IMR-90 (cell line): ENCODE measurements around the gene CDHR2. TPM values are rescaled to one million over a fixed set of nuclear protein-coding genes. Genes with fewer than 3 reads are reported as not detected.

ENCODE experiments used
- ATAC-seq: fragments of 200-7000 bp; cut with Tn5 transposase; 2 replicates; pipeline ENCODE4 v1.9.1; 2020; ENCODE audit warnings: low read depth, mild to moderate bottlenecking, moderate library complexity
- BruUV-seq: library from RNA; stranded (reverse); fragments of 400-500 nt; replicated peaks from 2 replicates; lab custom pipeline; 2021; lab: Mats Ljungman, UMichigan
- CTCF ChIA-PET: fragments of 300-600 bp; formaldehyde crosslinking; extraction: SDS; loops from one replicate; lab custom pipeline; 2021; ENCODE audit warnings: antibody characterized with exemption; lab: Yijun Ruan, JAX
- POLR2A ChIA-PET: fragments of 300-600 bp; sonication (Branson Sonifier 250); formaldehyde crosslinking; loops from one replicate; lab custom pipeline; 2022; ENCODE audit warnings: antibody characterized with exemption; ENCODE audit not compliant: unreplicated experiment; lab: Charles Lee
- DNase-seq: peaks from one replicate; pipeline ENCODE4 v3.0.0; 2013
- H2AFZ ChIP-seq: replicated peaks from 2 replicates; pipeline ENCODE3; 2013; ENCODE audit warnings: low read length, mild to moderate bottlenecking; ENCODE audit not compliant: poor library complexity
- H2AK5ac ChIP-seq: 2 replicates; pipeline ENCODE4 v1.6.1; 2013; ENCODE audit warnings: low read depth, low read length, inconsistent platforms
- H2AK9ac ChIP-seq: replicated peaks from 2 replicates; pipeline ENCODE3; 2013; ENCODE audit warnings: mild to moderate bottlenecking, low read depth, low read length, moderate library complexity; ENCODE audit not compliant: poor library complexity
- H2BK120ac ChIP-seq: 2 replicates; pipeline ENCODE4 v1.6.1; 2013; ENCODE audit warnings: low read depth, low read length, inconsistent platforms
- H2BK15ac ChIP-seq: 3 replicates; pipeline ENCODE4 v1.6.1; 2013; ENCODE audit warnings: low read depth, low read length, inconsistent platforms
- H2BK20ac ChIP-seq: 2 replicates; pipeline ENCODE4 v1.6.1; 2013; ENCODE audit warnings: low read depth, mild to moderate bottlenecking, inconsistent platforms, low read length, moderate library complexity
- H2BK5ac ChIP-seq: 2 replicates; pipeline ENCODE4 v1.6.1; 2013; ENCODE audit warnings: mild to moderate bottlenecking, low read depth, low read length, inconsistent platforms; ENCODE audit not compliant: poor library complexity, severe bottlenecking
- H3K14ac ChIP-seq: replicated peaks from 2 replicates; pipeline ENCODE4 v1.6.1; 2013; ENCODE audit warnings: low read depth, low read length, inconsistent platforms
- H3K18ac ChIP-seq: 2 replicates; pipeline ENCODE4 v1.6.1; 2013; ENCODE audit warnings: low read depth, low read length, control low read depth
- H3K23ac ChIP-seq: 2 replicates; pipeline ENCODE4 v1.6.1; 2013; ENCODE audit warnings: low read depth, low read length, inconsistent platforms
- H3K27ac ChIP-seq: 2 replicates; pipeline ENCODE4 v1.5.1; 2013; ENCODE audit warnings: mild to moderate bottlenecking, control low read depth, low read length; ENCODE audit not compliant: insufficient read depth
- H3K27me3 ChIP-seq: 2 replicates; pipeline ENCODE4 v1.6.1; 2013; ENCODE audit warnings: low read length; ENCODE audit not compliant: control insufficient read depth, insufficient read depth
- H3K36me3 ChIP-seq: 2 replicates; pipeline ENCODE4 v1.6.1; 2013; ENCODE audit warnings: low read length, mixed read lengths; ENCODE audit not compliant: control insufficient read depth, insufficient read depth
- H3K4ac ChIP-seq: 2 replicates; pipeline ENCODE4 v1.6.1; 2013; ENCODE audit warnings: low read depth, low read length, inconsistent platforms
- H3K4me1 ChIP-seq: 2 replicates; pipeline ENCODE4 v1.6.1; 2013; ENCODE audit warnings: low read length, mixed read lengths; ENCODE audit not compliant: control insufficient read depth, insufficient read depth
- H3K4me2 ChIP-seq: 2 replicates; pipeline ENCODE4 v1.6.1; 2013; ENCODE audit warnings: low read depth, mild to moderate bottlenecking, control low read depth, low read length, moderate library complexity
- H3K4me3 ChIP-seq: 2 replicates; pipeline ENCODE4 v1.5.1; 2013; ENCODE audit warnings: low read depth, mild to moderate bottlenecking, control low read depth, low read length, moderate library complexity; ENCODE audit not compliant: insufficient read depth
- H3K56ac ChIP-seq: 2 replicates; pipeline ENCODE4 v1.6.1; 2013; ENCODE audit warnings: low read length, inconsistent platforms; ENCODE audit not compliant: insufficient read depth; ENCODE audit errors: extremely low read depth
- H3K79me1 ChIP-seq, 2 experiments: 2 replicates each; pipeline ENCODE4 v1.6.1; 2013; ENCODE audit warnings: low read length in 2 of 2, inconsistent platforms in 1 of 2, low read depth in 1 of 2
- H3K9ac ChIP-seq: 2 replicates; pipeline ENCODE4 v1.6.1; 2013; ENCODE audit warnings: low read depth, low read length, control low read depth
- H3K9me1 ChIP-seq: 2 replicates; pipeline ENCODE4 v1.6.1; 2013; ENCODE audit warnings: low read length, inconsistent platforms; ENCODE audit not compliant: insufficient read depth
- H3K9me3 ChIP-seq: 2 replicates; pipeline ENCODE4 v1.6.1; 2013; ENCODE audit warnings: low read length; ENCODE audit not compliant: control insufficient read depth, insufficient read depth
- H4K20me1 ChIP-seq: 2 replicates; pipeline ENCODE4 v1.6.1; 2013; ENCODE audit warnings: low read length, inconsistent platforms; ENCODE audit not compliant: insufficient read depth
- H4K5ac ChIP-seq: 2 replicates; pipeline ENCODE4 v1.6.1; 2013; ENCODE audit warnings: mild to moderate bottlenecking, low read depth, low read length, control low read depth
- H4K8ac ChIP-seq, 2 experiments: 2 replicates each; pipeline ENCODE4 v1.6.1; 2013; ENCODE audit warnings: low read depth in 2 of 2, low read length in 2 of 2, control low read depth in 1 of 2, inconsistent platforms in 1 of 2
- H4K91ac ChIP-seq: 2 replicates; pipeline ENCODE4 v1.6.1; 2013; ENCODE audit warnings: low read depth, low read length, inconsistent platforms; ENCODE audit not compliant: insufficient read depth
- BHLHE40 ChIP-seq: fragments of 150-350 bp; IDR thresholded peaks from 2 replicates; pipeline ENCODE4 v1.6.1; 2016; ENCODE audit warnings: mild to moderate bottlenecking, low read depth, low read length
- CEBPB ChIP-seq: IDR thresholded peaks from 2 replicates; pipeline ENCODE4 v1.6.1; 2012; ENCODE audit warnings: low read depth, low read length, improper control_type of control experiment
- FOS ChIP-seq: fragments of 150-350 bp; IDR thresholded peaks from 2 replicates; pipeline ENCODE4 v1.6.1; 2016; ENCODE audit warnings: low read depth, low read length
- MAZ ChIP-seq: IDR thresholded peaks from 2 replicates; pipeline ENCODE4 v1.6.1; 2012; ENCODE audit warnings: low read depth, mild to moderate bottlenecking, low read length, improper control_type of control experiment, moderate library complexity, borderline replicate concordance
- MXI1 ChIP-seq: IDR thresholded peaks from 2 replicates; pipeline ENCODE4 v1.6.1; 2012; ENCODE audit warnings: low read depth, mild to moderate bottlenecking, low read length, moderate library complexity, borderline replicate concordance
- NFE2L2 ChIP-seq: fragments of 150-350 bp; IDR thresholded peaks from 2 replicates; pipeline ENCODE4 v1.6.1; 2016; ENCODE audit warnings: low read depth, mild to moderate bottlenecking, low read length
- RAD21 ChIP-seq: IDR thresholded peaks from 2 replicates; pipeline ENCODE4 v1.6.1; 2012; ENCODE audit warnings: low read length, improper control_type of control experiment
- WGBS, 2 experiments: methylation state at CpG; one replicate each; pipeline versions ENCODE4 v1.1.5 to v1.1.7; 2013; ENCODE audit warnings: missing lambda C conversion rate in 2 of 2; ENCODE audit not compliant: insufficient read length in 1 of 2; ENCODE audit errors: extremely low coverage in 2 of 2; 5-methylcytosine and 5-hydroxymethylcytosine counted together
- dilution Hi-C: fragments of 300-500 bp; cut with HindIII; formaldehyde crosslinking; loops from one replicate; pipeline ENCODE4 v1.14.3; 2018; ENCODE audit warnings: low sequenced_read_pairs; ENCODE audit not compliant: unreplicated experiment
- in situ Hi-C: fragments of 300-500 bp; cut with MboI; formaldehyde crosslinking; loops from 3 replicates; pipeline ENCODE4 v1.14.3; 2019; ENCODE audit warnings: low sequenced_read_pairs, inconsistent platforms, mixed read lengths
- intact Hi-C: fragments of 100-400 bp; cut with micrococcal nuclease; formaldehyde crosslinking; loops from 2 replicates; pipeline ENCODE4 v1.10.0; 2022
- polyA plus RNA-seq, 3 experiments: library from polyadenylated mRNA; depleted of rRNA; stranded (reverse); fragments of >200 nt; gene quantifications; 2 replicates each; pipeline ENCODE4 v1.2.3, GENCODE V29; 2012; ENCODE audit warnings: low replicate concordance in 1 of 3
- total RNA-seq: library from RNA; depleted of rRNA; stranded (reverse); fragments of >200 nt; gene quantifications from 2 replicates; pipeline ENCODE4 v1.2.3, GENCODE V29; 2012
- TF ChIP-seq, protein P1 (sequence below): conservative IDR thresholded peaks from 2 replicates; pipeline ENCODE4 v1.5.1; 2012; ENCODE audit warnings: mild to moderate bottlenecking, low read depth, low read length, improper control_type of control experiment
- TF ChIP-seq, protein P2 (sequence below): fragments of 150-350 bp; IDR thresholded peaks from 2 replicates; pipeline ENCODE4 v1.6.1; 2017; ENCODE audit warnings: mild to moderate bottlenecking, antibody characterized with exemption, low read length, low read depth

The CDHR2 gene
- total and polyA plus RNA-seq, 2 of the 4 experiments (the other 2 are of a cell fraction) = not detected

DNA sequence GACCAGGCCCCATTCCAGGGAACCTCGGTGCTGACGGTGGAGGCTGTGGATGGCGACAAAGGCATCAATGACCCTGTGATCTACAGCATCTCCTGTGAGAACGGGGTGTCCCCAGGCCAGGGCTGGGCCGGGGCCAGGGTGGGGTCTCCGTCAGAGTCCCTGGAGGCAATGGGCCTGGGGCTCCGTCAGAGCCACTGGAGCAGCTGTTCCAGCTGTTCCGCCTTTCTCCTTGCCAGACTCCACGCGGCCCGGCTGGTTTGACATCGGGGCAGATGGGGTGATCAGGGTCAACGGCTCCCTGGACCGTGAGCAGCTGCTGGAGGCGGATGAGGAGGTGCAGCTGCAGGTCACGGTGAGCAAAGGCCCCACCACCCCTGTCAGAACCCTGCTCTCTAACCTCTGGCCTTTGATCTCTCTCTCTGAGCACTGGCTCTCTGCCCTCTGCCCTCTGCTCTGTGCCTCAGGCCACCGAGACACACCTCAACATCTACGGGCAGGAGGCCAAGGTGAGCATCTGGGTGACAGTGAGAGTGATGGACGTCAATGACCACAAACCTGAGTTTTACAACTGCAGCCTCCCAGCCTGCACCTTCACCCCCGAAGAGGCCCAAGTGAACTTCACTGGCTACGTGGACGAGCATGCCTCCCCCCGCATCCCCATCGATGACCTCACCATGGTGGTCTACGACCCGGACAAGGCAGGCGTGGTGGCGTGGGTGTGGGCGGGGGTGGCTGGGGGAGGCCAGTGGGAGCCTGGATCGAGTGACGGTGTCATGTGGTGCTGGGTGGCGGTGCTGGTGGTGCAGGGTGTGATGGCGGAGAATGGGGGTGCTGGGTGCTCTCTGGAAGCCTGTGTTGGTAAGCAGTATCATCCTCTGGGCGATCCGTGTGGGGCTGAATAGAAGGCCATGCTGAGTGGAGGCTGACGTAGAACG, 26.6 kb downstream of the CDHR2 start:
- Histone ChIP-seq H3K9ac (no peak overlapping the region), H2AK5ac (no peak overlapping the region), H3K18ac (no peak overlapping the region), H2AFZ (peak overlapping the region; percentile 46), H3K4me1 (peaks cover 7% of the 10 kb centered on the region), H2BK5ac (no peak overlapping the region), H3K36me3 (no peaks in the 10 kb centered on the region), H3K4me2 (no peak overlapping the region), H2BK20ac (no peak overlapping the region), H3K27ac (no peak overlapping the region), H2BK120ac (no peak overlapping the region), H2BK15ac (no peak overlapping the region), H4K91ac (no peak overlapping the region), H3K23ac (no peak overlapping the region), H4K20me1 (no peaks in the 10 kb centered on the region), H3K9me3 (no peaks in the 10 kb centered on the region), H4K5ac (no peak overlapping the region), H3K4me3 (no peak overlapping the region), H3K79me1 (no peaks in the 10 kb centered on the region; a peak in 1 of 4 replicates), H3K27me3 (peaks cover 5% of the 10 kb centered on the region; the same call in 1 of the 2 replicates), H2AK9ac (no peak overlapping the region), H4K8ac (no peak overlapping the region), H3K14ac (no peak overlapping the region), H3K4ac (no peak overlapping the region), H3K56ac (no peak overlapping the region), H3K9me1 (peaks cover 9% of the 10 kb centered on the region; the same call in 1 of the 2 replicates)
- ATAC-seq = no peak
- POLR2A ChIA-PET = no interaction called here
- CTCF ChIA-PET = interaction anchor here (0.9 kb wide), 1 partner anchor 85 kb away, joined by 3 read pairs; no protein-coding TSS in a partner anchor
- DNase-seq = no peak
- in situ Hi-C loops = loop anchor here (10.0 kb wide), 1 partner anchor 49 kb away; no protein-coding TSS in a partner anchor
- TF ChIP-seq BHLHE40 (no peak), MXI1 (no peak), RAD21 (no peak), MAZ (no peak), CEBPB (no peak), FOS (no peak), NFE2L2 (no peak)
- TF ChIP-seq, protein P1, sequence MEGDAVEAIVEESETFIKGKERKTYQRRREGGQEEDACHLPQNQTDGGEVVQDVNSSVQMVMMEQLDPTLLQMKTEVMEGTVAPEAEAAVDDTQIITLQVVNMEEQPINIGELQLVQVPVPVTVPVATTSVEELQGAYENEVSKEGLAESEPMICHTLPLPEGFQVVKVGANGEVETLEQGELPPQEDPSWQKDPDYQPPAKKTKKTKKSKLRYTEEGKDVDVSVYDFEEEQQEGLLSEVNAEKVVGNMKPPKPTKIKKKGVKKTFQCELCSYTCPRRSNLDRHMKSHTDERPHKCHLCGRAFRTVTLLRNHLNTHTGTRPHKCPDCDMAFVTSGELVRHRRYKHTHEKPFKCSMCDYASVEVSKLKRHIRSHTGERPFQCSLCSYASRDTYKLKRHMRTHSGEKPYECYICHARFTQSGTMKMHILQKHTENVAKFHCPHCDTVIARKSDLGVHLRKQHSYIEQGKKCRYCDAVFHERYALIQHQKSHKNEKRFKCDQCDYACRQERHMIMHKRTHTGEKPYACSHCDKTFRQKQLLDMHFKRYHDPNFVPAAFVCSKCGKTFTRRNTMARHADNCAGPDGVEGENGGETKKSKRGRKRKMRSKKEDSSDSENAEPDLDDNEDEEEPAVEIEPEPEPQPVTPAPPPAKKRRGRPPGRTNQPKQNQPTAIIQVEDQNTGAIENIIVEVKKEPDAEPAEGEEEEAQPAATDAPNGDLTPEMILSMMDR = no peak
- TF ChIP-seq, protein P2, sequence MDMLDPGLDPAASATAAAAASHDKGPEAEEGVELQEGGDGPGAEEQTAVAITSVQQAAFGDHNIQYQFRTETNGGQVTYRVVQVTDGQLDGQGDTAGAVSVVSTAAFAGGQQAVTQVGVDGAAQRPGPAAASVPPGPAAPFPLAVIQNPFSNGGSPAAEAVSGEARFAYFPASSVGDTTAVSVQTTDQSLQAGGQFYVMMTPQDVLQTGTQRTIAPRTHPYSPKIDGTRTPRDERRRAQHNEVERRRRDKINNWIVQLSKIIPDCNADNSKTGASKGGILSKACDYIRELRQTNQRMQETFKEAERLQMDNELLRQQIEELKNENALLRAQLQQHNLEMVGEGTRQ = no peak
- WGBS, 2 experiments = 68% methylated on average over 9 of the region's 37 CpGs; no CpG with 5 or more reads in 1 of the 2 experiments
- dilution Hi-C loops = no loop called here
- BruUV-seq = no TSS peak
- intact Hi-C loops = no loop called here
